ENCODE data around the gene QKI.

DNA sequence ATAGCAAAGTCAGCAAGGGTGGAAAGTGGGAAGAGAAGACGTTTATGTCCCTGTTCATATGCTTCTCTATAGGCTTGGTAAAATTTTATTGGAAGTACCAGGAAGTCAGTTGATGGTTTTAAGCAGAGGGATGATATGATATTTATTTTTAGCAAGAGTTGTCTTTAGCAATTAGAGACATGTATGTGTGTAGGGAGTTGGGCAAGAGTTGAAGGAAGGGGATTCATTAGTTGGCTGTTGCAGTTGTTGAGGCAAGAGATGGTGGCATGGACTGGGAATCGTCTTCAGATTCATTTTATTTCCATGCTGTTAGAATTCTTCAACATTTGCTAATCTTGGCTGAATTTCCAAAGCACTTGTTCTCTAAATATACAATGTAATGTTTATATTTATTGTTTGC is 85.6 kb downstream of the QKI start:
- TF ChIP-seq CTCF (conservative IDR thresholded peaks at IDR 0.05 in 1 of 2, IDR thresholded peaks at IDR 0.05 in 1 of 2; ENCODE audit: low read depth in 1 of 2, low read length in 2 of 2), result no peak
- no peak for TF ChIP-seq EZH2 (IDR thresholded peaks at IDR 0.05; ENCODE audit: low read length, missing control alignments)
